GM06990 (cell line): ENCODE measurements around the gene EVI2B.
"Not testable (repeated sequence)": the region's sequence is repeated elsewhere in the genome, so short reads cannot be mapped to it uniquely, and the experiment has no call there.

Experiments
- DNase-seq: peaks from one replicate; pipeline ENCODE4 v3.0.0-alpha.2; 2011; ENCODE audit not compliant: insufficient read length; ENCODE audit errors: extremely low read depth
- H3K27me3 ChIP-seq: replicated peaks from 2 replicates; pipeline ENCODE4 v1.6.0; 2011; ENCODE audit warnings: low read length; ENCODE audit not compliant: control insufficient read depth, insufficient read depth
- H3K36me3 ChIP-seq: 2 replicates; pipeline ENCODE4 v1.5.1; 2011; ENCODE audit warnings: low read length; ENCODE audit not compliant: control insufficient read depth, insufficient read depth
- H3K4me3 ChIP-seq: replicated peaks from 2 replicates; pipeline ENCODE4 v1.5.1; 2011; ENCODE audit warnings: low read depth, mild to moderate bottlenecking, control low read depth, low read length
- TF ChIP-seq, protein P1 (sequence below): IDR thresholded peaks from 2 replicates; pipeline ENCODE4 v1.5.1; 2011; ENCODE audit warnings: low read length, control low read depth, mild to moderate bottlenecking, inconsistent platforms; ENCODE audit not compliant: insufficient read depth, poor library complexity, severe bottlenecking

The EVI2B gene

GRCh38 chr17:31318298-31318801 lies 4.5 kb upstream of the EVI2B start:
- no peaks in the 10 kb centered on the region for H3K36me3 ChIP-seq
- TF ChIP-seq, protein P1, sequence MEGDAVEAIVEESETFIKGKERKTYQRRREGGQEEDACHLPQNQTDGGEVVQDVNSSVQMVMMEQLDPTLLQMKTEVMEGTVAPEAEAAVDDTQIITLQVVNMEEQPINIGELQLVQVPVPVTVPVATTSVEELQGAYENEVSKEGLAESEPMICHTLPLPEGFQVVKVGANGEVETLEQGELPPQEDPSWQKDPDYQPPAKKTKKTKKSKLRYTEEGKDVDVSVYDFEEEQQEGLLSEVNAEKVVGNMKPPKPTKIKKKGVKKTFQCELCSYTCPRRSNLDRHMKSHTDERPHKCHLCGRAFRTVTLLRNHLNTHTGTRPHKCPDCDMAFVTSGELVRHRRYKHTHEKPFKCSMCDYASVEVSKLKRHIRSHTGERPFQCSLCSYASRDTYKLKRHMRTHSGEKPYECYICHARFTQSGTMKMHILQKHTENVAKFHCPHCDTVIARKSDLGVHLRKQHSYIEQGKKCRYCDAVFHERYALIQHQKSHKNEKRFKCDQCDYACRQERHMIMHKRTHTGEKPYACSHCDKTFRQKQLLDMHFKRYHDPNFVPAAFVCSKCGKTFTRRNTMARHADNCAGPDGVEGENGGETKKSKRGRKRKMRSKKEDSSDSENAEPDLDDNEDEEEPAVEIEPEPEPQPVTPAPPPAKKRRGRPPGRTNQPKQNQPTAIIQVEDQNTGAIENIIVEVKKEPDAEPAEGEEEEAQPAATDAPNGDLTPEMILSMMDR = no peak
- H3K27me3 ChIP-seq = no peaks in the 10 kb centered on the region
- peak overlapping the region; percentile 78 for H3K4me3 ChIP-seq
- peak; percentile 59 for DNase-seq

- no peak for DNase-seq
- TF ChIP-seq, protein P1 = no peak
- no peaks in the 10 kb centered on the region for H3K36me3 ChIP-seq
- H3K4me3 ChIP-seq = no peak overlapping the region; the same call in 1 of the 2 replicates
- H3K27me3 ChIP-seq = no peaks in the 10 kb centered on the region
These were observed 887 bp upstream of the EVI2B start for GRCh38 chr17:31314782-31315100.

DNA sequence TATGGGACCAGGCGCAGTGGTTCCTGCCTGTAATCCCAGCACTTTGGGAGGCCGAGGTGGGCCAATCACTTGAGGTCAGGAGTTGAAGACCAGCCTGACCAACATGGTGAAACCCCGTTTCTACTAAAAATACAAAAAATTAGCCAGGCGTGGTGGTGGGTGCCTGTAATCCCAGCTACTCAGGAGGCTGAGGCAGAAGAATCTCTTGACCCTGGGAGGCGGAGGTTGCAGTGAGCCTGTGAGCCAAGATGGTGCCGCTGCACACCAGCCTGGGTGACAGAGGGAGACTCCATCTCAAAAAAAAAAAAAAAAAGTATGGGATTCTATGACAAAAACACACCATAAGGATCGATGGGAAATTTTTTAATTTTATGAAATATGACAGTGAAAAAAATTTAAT lies 1.6 kb downstream of the EVI2B start:
- H3K36me3 ChIP-seq, DNase-seq, H3K27me3 ChIP-seq: not testable (repeated sequence)
- H3K4me3 ChIP-seq = peak overlapping the region; percentile 82
- TF ChIP-seq, protein P1 = peak; percentile 18

- H3K4me3 ChIP-seq = peak overlapping the region; percentile 82
- TF ChIP-seq, protein P1 = no peak
- no peaks in the 10 kb centered on the region for H3K27me3 ChIP-seq
- DNase-seq = no peak
- H3K36me3 ChIP-seq = no peaks in the 10 kb centered on the region; the same call in none of the 2 replicates
These were observed 2.3 kb downstream of the EVI2B start for GRCh38 chr17:31311526-31311925.

DNA sequence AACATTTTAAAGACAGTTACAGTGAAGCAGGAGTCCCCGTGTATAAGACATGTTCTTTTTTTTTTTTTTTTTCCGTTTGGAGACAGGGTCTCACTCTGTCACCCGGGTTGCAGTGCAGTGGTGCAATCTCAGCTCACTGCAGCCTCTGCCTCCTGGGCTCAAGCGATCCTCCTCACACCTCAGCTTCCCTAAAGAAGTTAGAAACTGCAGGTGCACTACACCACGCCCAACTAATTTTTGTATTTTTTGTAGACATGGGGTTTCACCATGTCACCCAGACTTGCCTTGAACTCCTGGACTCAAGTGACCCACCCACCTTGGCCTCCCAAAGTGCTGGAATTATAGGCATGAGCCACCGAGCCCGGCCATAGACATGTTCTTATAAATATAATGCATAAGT lies 3.0 kb downstream of the EVI2B start:
- Histone ChIP-seq H3K36me3 (no peaks in the 10 kb centered on the region; the same call in none of the 2 replicates), H3K4me3 (peak overlapping the region; percentile 82), H3K27me3 (no peaks in the 10 kb centered on the region)
- TF ChIP-seq, protein P1 = no peak
- peak; percentile 40 for DNase-seq

DNA sequence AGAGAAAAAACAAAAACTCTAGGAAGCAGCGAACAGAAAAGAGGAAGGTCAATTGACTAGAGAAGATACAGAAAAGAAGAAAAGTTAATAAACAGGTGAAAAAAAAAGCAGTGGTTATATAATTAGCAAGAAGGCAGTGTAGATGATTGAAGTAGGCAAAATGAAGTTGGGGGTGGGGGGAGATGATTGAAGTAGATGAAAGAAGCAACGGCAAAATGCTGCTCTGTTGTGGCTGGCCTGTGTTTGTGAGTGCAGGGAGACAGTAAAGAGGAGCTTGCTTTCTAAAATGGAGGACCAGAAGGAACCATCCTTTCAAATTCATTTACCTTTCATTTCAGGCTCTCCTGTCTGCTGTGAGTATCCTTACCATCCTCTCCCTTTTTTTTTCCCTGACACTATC lies 3.6 kb downstream of the EVI2B start:
- Histone ChIP-seq H3K27me3 (no peaks in the 10 kb centered on the region), H3K36me3 (peaks cover under 1% of the 10 kb centered on the region), H3K4me3 (peak overlapping the region; percentile 82)
- DNase-seq = no peak
- TF ChIP-seq, protein P1 = no peak
